GM19351 (cell line): ENCODE data around the gene CD79A.

Source experiments
- ATAC-seq: cut with Tn5 transposase; IDR thresholded peaks from one replicate; pipeline ENCODE4 v1.9.1; 2021; ENCODE audit warnings: mild to moderate bottlenecking, moderate library complexity; ENCODE audit not compliant: unreplicated experiment

CD79A gene

DNA sequence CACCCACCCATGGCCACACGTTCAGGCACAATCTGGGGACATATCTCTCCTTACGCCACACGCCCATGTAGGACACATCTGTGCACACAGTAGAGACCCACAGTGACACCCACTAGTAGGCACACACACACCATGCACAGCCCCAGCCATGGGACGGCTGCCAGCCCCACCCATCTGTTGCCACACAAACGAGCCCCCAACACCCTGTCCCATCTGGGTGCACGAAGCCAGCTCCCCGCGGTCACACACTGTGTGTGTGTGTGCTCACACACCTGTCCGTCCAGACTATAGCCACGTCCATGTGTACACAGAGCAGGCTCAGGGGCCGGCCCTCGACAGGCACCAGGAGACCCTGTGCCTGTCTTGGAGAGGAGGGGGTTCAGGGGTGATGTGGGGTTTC is 40.6 kb downstream of the CD79A start:
- ATAC-seq = no peak

DNA sequence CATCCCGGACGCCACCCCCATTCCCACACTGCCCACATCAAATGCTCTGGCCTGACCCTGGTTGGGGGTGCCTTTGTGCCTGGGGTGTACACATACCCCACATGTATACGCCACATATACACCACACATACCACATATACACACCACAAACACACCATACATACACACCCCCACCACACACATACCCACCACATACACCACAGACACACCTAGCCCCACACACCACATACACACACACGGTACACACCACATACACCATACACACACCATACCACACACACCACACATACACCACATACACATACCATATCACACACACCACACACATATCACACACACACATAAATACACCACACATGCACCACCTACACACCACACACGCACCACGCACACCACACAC is 41.0 kb downstream of the CD79A start:
- no peak for ATAC-seq

DNA sequence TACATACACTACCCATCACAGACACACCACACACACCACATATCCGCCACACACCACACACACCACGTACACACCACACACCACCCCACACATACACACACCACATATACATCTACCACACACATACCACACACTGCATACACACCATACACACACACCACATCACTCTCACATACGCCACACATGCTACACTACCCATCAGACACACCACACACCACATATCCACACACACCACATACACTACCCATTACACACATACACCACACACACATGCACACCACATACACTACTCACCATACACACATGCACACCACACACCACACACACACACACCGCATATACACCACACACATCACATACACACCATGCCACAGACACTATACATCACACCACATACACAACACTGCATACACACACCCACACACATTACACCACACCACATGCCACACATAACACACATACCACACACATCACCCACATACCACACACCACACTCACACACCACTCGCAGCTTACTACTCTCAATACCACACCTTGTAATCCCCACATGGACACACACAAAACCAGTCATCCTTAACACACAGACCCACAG is 41.7 kb downstream of the CD79A start:
- no peak for ATAC-seq

DNA sequence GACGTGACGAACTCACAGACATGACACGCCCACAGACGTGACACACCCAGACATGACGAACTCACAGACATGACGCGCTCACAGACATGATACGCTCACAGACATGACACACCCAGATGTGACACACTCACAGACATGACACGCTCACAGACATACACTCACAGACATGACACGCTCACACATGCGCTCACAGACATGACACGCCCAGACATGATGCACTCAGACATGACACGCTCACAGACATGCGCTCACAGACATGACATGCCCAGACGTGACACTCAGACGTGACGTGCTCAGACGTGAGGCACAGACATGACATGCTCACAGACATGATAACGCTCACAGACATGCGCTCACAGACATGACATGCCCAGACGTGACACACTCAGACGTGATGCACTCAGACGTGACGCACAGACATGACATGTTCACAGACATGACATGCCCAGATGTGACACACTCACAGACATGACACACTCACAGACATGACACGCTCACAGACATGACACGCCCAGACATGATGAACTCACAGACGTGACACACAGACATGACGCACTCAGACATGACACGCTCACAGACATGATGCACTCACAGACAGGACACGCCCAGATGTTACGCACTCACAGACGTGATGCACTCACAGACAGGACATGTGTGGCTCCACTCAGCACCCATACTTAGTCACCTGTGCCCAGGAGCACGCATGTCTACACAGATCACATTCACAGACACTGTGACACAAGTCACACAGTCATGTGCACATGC is 43.1 kb downstream of the CD79A start:
- ATAC-seq = no peak

DNA sequence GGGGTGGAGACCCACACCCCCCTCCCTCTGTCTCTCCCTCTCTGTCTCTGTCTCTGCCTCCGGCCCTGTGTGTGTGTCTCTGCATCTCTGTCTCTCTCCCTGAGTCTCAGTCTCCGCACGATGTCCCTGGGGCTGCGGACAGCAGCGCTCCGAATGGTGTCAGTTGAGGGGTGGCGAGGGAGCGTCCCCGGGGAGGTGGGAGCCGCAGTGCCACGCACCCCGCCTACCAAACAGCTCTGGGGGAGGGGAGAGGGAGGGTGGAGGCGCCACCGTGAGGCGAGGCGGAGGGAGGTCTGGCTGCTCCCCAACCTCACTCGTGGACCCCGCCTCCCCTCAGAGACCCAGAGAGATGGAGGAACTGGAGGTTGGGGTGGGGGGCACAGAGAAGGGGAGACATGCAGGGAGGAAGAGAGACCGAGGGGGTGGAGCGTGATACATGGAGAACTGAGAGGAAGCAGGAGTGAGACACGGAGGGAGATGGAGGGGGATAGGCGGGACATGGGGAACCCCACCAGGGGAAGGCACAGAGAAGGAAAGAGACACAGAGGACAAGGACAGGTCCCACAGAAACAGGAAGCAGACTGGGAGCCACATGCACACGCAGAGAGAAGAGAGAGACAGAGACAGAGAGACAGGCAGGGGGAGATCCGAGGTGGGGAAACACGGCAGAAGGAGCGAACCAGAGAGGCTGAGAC is 44.0 kb downstream of the CD79A start:
- no peak for ATAC-seq

DNA sequence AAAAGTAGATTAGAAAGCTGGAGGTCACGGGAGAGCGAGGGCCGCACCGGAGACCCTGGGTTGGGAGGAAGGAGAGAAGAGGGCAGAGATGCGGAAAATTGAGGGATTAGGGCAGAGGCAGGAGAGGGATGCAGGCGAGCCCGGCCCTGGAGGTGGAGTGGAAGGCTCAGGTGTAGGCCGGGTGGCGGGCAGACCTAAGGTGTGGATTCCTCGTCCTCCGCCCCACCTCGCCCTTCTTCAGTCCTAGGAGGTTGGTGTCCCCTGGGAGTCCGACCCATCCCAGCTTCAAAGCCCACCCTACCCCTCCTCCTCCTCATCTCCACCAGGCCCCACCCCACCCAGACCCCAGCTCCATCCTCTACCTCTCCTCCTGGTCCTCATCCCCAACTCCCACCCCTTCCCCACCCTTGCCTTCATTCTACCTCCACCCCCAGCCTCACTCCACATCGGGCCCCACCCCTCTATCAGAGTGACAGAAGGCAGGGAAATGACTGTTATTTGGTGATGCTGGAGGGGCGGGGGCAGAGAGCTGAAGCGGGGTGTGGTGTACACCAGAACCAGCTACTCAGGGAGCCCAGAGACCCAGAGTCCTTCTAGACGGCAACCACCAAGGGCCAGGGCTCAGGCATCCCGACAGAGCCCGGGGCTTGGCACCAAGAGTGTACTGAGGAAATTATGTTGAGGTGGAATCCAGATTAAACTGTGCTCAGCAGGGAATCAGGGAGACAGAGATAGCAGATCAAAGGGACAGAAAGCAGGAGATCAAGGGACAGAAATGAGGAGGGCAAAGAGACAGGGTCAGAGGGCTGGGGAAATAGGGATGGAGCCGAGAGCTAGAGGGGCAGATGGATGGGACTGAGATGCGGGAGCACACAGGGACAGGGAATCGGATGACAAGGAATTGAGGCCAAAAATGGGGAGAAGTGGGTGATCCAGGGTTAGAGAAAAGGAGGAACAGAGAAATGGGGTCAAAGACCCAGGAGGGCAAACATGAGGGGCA is 44.8 kb downstream of the CD79A start:
- ATAC-seq = no peak

DNA sequence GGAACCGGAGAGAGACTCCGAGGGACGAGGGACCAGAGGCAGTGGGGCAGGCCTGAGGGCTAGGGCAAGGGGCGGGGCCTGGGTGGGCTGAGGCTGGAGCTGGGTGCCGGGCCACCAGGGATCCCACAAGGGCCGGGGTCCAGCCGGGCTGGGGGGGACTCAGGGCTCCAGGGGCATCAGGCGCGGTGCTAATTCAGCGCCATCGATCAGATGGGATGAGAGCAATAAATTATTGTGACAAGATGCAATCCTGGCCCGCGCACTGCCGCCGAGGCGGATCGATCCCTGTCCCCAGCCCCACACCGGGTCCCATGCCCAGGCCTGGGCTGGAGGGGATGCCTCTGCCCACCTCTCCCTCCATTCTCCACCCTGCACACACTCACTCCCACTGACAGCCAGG is 45.5 kb downstream of the CD79A start:
- no peak for ATAC-seq

DNA sequence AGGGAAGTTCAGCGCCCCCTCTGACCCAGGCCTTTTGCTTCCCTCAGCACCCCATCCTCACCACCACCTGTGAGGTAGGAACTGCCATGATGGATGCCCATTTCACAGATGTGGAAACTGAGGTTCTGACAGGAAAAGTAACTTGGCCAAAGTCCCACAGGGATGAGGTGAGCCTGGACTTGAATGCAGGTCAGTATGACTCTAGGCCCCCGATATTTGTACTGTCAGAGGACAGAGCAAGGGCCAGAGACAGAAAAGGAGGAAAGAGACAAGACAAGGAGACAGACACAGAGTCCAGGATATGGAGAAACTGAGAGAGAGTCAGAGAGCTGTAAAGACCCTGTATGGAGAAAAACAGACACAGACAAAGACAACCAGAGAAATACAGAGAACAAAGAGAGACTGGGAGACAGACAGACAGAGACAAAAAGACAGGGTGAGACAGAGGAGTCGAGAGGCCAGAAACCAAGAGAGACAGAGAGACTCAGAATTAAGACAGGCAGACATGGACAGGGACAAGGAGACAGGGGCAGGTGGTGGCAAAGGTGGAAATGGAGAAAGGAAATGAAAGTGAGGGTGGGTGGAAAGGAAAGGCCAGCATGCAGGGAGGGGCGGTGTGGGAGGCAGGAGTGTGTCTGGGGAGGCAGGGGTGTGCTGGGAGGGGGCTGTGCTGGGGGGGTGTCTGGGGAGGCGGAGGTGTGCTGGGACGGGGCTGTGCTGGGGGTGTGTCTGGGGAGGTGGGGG is 46.1 kb downstream of the CD79A start:
- no peak for ATAC-seq

DNA sequence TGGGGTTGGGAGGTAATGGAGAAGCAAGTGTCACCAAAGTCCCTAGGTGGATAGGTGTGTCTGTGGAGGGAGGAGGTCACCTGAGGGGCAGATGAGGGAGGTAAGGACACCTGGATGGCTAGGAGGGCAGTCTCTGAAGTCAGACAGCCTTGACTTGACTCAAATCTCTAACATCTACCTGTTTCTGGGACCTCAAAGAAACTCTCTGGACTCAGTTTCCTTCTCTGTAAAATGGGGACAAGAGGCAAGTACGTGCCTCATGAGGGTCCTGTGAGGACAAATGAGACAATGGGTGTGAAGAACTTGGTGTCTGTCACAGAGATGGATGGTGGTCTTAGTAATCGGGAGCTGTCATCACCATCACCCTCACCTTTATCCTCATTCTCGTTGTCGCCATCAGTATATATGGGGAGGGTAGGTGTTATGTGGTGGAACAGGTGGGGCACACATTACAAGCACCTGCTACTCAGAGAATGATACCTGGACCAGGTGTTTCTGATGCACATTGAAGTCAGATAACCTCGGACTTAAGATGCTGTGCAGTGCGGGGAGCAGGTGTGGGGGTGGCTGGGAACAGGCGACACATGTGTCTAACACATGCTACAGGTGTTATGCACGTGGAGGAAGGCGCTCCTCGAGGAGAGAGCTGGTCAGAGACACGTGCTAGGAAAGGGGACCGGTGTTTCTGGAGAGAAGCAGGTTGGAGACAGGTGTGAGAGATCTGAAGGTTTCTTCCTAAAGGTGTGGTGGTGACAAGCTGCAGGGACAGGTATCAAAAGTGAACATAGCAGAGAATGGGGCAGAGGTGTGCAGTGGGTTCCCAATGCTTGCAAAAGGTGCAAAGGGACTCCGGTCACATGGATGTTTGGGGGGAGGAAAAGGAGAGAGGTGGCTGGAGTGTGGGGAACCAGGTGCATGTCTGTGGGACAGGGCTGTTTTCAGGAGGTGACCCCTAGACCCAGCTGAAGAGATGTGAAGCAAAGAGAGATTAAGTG is 47.4 kb downstream of the CD79A start:
- no peak for ATAC-seq

DNA sequence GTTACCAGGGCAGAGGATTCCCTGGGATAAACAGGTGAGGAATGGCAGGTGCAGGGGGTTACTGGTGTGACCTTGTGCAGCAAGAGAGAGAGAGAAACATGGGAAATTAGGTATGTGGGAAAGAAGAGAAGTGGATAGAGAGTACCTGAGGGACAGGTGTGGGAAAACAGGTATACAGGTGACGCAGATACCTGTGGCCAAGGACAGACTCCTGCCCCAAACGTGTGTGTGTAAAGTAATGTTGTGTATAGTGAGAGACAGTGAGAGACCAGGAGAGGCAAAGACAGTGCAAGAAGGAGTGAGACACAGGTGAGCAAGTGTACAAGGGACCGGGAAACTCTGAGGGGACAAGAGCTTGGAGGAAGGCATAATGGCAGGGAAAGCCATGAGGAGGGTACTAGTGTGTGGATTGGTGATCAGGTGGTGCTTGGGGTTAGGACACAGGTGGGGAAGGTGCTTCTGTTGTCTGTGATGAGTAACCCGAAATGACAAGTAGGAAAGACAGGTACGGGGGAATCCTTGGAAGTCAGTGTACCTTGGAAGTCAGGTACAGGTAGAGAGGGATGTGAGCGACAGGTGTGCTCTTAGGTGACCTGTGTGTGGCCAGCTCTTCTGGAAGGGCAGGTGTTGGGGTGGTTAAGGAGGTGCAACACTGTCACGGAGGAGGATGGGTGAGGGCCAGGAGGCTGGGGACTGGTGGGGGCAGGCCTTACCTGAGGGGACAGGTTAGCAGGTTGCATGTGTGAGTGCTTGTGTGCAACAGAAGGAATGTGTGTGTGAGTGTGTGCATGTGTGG is 48.3 kb downstream of the CD79A start:
- ATAC-seq = no peak

DNA sequence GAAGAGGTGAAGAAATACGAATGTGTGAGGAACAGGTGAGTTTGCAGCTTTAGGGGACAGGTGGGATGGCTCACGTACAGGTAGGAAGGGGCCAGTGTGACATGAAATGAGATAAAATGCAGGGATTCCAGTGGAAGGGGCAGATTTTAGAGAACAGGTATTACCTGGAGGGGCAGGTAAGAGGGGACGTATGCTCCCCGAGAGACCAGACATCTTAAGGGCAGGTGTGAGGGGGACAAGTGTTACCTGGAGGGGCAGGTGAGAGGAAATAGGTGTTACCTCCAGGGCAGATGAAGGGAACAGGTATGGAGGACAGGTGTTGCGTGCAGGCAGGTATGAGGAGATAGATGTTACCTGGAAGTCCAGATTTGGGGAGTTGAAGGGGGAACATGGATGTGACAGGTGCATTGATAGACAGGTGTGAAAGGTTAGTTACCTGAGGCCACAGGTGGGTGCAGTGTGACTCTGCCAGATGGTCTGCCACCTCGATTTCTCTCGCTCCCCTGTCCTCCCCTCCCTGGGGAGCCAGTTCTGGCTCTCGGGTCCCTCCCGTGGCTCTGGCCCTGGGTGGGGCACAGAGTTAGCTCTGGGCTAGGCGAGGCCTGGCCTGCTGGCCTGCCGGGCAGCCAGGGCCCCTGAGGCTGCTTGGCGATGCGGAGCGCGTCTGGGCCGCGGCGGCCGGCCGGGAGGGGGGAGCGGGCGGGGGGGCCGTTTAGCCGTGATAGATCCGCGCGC is 49.1 kb downstream of the CD79A start:
- no peak for ATAC-seq

DNA sequence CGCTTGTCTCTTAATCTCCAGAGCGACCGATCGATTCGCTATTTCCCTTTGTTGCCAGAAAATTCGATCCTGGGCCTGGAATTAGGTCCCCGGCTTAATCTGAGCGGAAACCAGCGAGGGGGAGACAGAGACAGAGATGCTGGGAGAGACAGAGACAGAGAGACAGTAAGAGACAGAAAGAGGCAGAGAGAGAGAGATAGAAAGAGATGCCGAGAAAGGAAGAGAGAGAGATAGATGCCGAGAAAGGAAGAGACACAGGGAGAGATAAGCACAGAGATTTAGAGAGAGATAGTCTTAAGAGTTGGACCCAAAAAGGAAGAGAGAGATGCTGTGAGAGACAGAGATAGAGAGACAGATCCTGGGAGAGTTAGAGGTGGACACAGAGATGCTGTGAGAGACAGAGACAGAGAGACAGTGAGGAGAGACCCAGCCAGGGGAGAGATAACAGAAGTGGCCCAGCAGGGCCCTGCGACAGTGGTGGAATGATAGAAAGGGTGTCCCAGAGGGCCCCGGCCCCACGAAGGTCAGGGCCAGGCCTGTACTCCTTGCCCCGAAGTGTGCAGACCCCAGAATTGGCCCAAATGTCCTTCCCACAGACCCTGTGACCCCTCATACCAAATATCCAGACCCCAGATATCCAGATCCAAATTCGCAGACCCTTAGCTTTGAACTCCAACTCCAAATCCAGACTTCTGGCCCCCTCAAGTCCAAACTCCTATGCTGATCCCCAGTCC is 49.9 kb downstream of the CD79A start:
- no peak for ATAC-seq

DNA sequence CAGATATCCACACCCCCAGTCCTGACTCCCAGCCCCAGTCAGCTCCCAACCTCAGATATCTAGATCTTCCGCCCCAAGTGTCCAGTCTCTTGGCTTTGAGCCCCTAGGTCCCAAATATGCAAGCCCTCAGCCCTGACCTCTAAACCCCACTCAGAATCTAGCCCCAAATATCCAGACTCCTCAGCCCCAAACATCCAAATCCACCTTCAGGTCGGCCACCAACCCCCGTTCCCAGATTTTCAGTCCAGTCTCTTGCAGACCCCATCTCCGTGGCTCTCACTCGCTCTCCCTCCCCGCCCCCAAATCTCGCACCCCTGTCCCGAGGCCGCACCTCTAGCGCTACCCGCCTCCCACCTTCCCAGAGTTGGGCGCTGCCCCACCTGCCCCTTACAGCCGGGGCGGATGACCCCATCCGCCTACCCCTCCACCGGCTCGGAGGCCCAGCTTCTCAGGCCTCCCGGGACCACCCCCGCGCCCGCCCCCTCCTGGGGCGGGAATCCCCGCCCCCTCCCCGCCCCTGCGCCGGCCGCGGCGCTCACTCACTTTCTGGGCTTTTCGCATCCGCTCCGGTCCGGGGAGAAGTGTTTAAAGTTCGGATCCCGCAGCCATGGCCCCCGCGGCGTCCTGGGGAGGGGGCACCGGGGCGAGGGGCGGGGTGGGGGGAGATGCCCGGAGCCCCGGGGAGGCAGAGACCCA is 50.6 kb downstream of the CD79A start:
- ATAC-seq = no peak

DNA sequence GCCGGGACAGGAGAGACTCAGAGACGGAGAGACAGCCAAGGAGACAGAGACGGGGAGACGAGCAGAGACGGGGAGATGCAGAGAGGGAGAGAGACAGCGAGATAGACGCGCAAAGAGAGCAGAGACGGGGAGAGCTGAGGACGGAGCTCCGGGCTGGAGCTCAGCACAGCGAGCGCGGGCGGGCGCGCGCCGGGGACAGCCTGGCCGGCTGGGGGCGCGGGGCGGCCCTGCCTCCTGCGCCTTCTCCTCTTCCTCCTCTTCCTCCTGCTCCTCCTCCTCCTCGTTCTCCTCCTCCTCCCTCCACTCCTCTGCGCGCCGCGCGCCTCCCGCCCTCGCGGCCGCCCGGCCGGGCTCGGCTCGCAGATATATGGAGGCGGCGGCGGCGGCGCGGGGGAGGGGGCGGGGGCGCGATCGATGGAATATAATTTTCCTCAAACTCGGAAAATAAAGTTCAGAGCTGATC is 51.2 kb downstream of the CD79A start, which contains the start of gene ERFL:
TSS of gene ERFL (minus strand) at position 229 of the 463 bp plus-strand sequence. CDS start 15,530 bp downstream, outside the sequence.
- no peak for ATAC-seq

DNA sequence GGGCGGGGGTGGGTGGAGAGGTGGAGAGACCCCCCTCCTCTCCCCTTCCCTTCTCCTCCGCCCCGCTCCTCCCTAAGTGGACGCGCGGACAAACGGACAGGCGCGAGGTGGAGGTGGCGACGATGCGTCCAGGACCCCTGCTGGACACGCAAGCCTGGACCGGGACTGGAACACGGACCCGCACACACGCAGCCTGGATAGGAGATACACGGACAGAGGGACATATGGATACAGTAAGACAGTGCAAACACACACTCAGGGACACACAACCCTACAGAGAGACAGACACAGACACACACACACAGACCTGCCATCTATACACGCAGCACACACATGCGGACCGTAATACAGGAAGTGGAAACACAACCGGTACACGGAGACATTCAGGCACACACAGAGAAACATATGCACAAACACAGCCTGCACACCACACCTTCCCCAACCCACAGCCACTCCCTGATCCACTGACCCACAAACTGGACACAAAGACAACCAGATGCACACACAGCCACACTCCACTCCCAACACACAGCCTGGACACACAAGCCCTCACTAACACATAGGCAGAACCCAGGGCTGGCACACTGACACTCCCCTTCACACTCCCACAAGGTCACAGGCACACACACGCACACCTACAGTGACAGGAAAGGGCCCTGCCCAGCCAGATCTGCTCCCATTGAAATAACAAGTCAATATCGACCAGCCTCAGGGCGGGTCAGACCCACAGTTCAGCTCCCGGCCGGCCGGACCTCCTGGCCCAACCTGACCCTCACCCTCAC is 51.9 kb downstream of the CD79A start:
- no peak for ATAC-seq
